Body of pancreas (tissue), 4 donors: ENCODE data around the gene DIS3L2.

Source experiments
- POLR2A ChIP-seq, 3 donors: fragments of 450-650 bp; IDR thresholded peaks; one replicate each; pipeline ENCODE4 v1.6.1; 2016; ENCODE audit warnings: antibody characterized with exemption in 3 of 3, mild to moderate bottlenecking in 2 of 3
- TF ChIP-seq, protein P1 (sequence below), 7 experiments: fragments of 450-650 bp in 4 of 7; fragments of 200-600 bp in 3 of 7; sonication (generic) in 3 of 7; IDR thresholded peaks; one replicate each; pipeline ENCODE4 v1.5.1; 2016 to 2019; ENCODE audit warnings: antibody characterized with exemption in 7 of 7

- TF ChIP-seq, protein P1, sequence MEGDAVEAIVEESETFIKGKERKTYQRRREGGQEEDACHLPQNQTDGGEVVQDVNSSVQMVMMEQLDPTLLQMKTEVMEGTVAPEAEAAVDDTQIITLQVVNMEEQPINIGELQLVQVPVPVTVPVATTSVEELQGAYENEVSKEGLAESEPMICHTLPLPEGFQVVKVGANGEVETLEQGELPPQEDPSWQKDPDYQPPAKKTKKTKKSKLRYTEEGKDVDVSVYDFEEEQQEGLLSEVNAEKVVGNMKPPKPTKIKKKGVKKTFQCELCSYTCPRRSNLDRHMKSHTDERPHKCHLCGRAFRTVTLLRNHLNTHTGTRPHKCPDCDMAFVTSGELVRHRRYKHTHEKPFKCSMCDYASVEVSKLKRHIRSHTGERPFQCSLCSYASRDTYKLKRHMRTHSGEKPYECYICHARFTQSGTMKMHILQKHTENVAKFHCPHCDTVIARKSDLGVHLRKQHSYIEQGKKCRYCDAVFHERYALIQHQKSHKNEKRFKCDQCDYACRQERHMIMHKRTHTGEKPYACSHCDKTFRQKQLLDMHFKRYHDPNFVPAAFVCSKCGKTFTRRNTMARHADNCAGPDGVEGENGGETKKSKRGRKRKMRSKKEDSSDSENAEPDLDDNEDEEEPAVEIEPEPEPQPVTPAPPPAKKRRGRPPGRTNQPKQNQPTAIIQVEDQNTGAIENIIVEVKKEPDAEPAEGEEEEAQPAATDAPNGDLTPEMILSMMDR (IDR thresholded peaks at IDR 0.05) = no peak
- no peak for TF ChIP-seq POLR2A (IDR thresholded peaks at IDR 0.05)
Measured at GRCh38 chr2:232085164-232085563, 123.7 kb downstream of the DIS3L2 start.
